AG04450 (cell line): Measurements from ENCODE around the gene USP21. TPM values are rescaled to one million over a fixed set of nuclear protein-coding genes. Genes with fewer than 3 reads are reported as not detected.

Experiments
- CTCF ChIA-PET: fragments of 300-600, 350-600 bp; formaldehyde crosslinking; extraction: SDS; loops from one replicate; lab custom pipeline; 2022; ENCODE audit warnings: antibody characterized with exemption, inconsistent platforms; lab: Charles Lee
- POLR2A ChIA-PET: fragments of 350-600 bp; formaldehyde crosslinking; extraction: SDS; loops from one replicate; lab custom pipeline; 2021; ENCODE audit warnings: antibody characterized with exemption, inconsistent platforms; lab: Yijun Ruan, JAX
- DNase-seq: peaks from one replicate; pipeline ENCODE4 v3.0.0-alpha.2; 2011; ENCODE audit warnings: low read depth, low spot score
- H3K27ac ChIP-seq: one replicate; pipeline ENCODE4 v1.5.1; 2012; ENCODE audit warnings: low read depth, low read length, control low read depth
- H3K27me3 ChIP-seq: one replicate; pipeline ENCODE4 v1.6.0; 2012; ENCODE audit warnings: low read length; ENCODE audit not compliant: control insufficient read depth, insufficient read depth
- H3K4me3 ChIP-seq: 2 replicates; pipeline ENCODE4 v1.5.1; 2011; ENCODE audit warnings: mild to moderate bottlenecking, low read depth, low read length, control low read depth
- H3K9me3 ChIP-seq: 2 replicates; pipeline ENCODE4 v1.5.1; 2012; ENCODE audit warnings: low read length; ENCODE audit not compliant: control insufficient read depth, insufficient read depth
- polyA plus RNA-seq: library from polyadenylated mRNA; depleted of rRNA; stranded (reverse); fragments of >200 nt; gene quantifications from 2 replicates; pipeline ENCODE4 v1.2.3, GENCODE V29; 2011
- TF ChIP-seq, protein P1 (sequence below): IDR thresholded peaks from 2 replicates; pipeline ENCODE4 v1.5.1; 2011; ENCODE audit warnings: low read depth, low read length, control low read depth, inconsistent platforms

The USP21 gene
- polyA plus RNA-seq, 1 experiment = 15.4 TPM

DNA sequence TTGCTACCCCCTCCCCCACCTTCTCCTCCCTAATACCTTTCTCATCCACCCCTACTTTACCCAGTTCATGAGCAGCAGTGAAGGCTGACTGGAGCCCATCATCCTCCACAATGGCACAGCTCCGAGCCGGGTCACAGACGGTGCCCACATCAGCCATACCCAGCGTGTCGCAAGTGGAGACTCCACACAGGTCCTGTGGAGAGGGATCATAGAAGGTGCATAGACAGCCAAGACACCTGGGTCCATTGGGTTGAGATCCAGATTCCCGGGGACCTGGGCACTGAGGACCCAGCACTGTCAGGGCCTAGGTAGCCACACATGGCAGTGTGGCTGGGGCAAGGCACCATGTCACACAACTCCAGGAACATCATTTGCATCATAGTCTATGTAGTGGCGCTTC lies 36.8 kb downstream of the USP21 start:
- H3K27ac ChIP-seq = no peak overlapping the region
- TF ChIP-seq, protein P1, sequence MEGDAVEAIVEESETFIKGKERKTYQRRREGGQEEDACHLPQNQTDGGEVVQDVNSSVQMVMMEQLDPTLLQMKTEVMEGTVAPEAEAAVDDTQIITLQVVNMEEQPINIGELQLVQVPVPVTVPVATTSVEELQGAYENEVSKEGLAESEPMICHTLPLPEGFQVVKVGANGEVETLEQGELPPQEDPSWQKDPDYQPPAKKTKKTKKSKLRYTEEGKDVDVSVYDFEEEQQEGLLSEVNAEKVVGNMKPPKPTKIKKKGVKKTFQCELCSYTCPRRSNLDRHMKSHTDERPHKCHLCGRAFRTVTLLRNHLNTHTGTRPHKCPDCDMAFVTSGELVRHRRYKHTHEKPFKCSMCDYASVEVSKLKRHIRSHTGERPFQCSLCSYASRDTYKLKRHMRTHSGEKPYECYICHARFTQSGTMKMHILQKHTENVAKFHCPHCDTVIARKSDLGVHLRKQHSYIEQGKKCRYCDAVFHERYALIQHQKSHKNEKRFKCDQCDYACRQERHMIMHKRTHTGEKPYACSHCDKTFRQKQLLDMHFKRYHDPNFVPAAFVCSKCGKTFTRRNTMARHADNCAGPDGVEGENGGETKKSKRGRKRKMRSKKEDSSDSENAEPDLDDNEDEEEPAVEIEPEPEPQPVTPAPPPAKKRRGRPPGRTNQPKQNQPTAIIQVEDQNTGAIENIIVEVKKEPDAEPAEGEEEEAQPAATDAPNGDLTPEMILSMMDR = no peak
- ChIA-PET CTCF (interaction anchor here (1.9 kb wide), 1 partner anchor 186 kb away, joined by 13 read pairs; no protein-coding TSS in a partner anchor), POLR2A (interaction anchor here (0.7 kb wide), 1 partner anchor 10 kb away, joined by 4 read pairs; no protein-coding TSS in a partner anchor)
- no peaks in the 10 kb centered on the region for H3K9me3 ChIP-seq
- no peak overlapping the region for H3K4me3 ChIP-seq
- no peaks in the 10 kb centered on the region for H3K27me3 ChIP-seq
- DNase-seq = no peak

GRCh38 chr1:161196521-161197451 lies 37.5 kb downstream of the USP21 start:
- Histone ChIP-seq H3K27me3 (no peaks in the 10 kb centered on the region), H3K9me3 (no peaks in the 10 kb centered on the region), H3K27ac (peak overlapping the region; percentile 93), H3K4me3 (peak overlapping the region; percentile 51)
- ChIA-PET CTCF (interaction anchor here (1.0 to 3.5 kb wide), 5 partner anchors 12 to 185 kb away, joined by 3 to 29 read pairs (median 8); partner anchors contain the start of genes PPOX and TOMM40L), POLR2A (interaction anchor here (0.6 to 1.2 kb wide), 4 partner anchors 9 to 68 kb away, joined by 4 to 13 read pairs (median 5); partner anchors contain the start of gene TOMM40L)
- TF ChIP-seq, protein P1 = no peak
- peak; percentile 59 for DNase-seq

- TF ChIP-seq, protein P1 = no peak
- Histone ChIP-seq H3K27me3 (no peaks in the 10 kb centered on the region), H3K27ac (peak overlapping the region; percentile 93), H3K4me3 (peak overlapping the region; percentile 51), H3K9me3 (no peaks in the 10 kb centered on the region)
- ChIA-PET CTCF (interaction anchor here (0.6 to 3.5 kb wide), 8 partner anchors 11 to 184 kb away, joined by 3 to 29 read pairs (median 5); partner anchors contain the start of genes PPOX and TOMM40L), POLR2A (interaction anchor here (0.6 to 1.2 kb wide), 4 partner anchors 9 to 68 kb away, joined by 3 to 13 read pairs (median 5); partner anchors contain the start of gene TOMM40L)
- no peak for DNase-seq
These were observed 38.4 kb downstream of the USP21 start for GRCh38 chr1:161197560-161198193.

- TF ChIP-seq, protein P1 = 0 out of 2 replicates have a peak, but pooled peaks have one; percentile 7
- ChIA-PET CTCF (interaction anchor here (0.6 to 3.5 kb wide), 9 partner anchors 8 to 184 kb away, joined by 3 to 29 read pairs (median 4); partner anchors contain the start of genes PPOX and TOMM40L), POLR2A (interaction anchor here (0.8 to 1.3 kb wide), 4 partner anchors 9 to 116 kb away, joined by 3 read pairs; partner anchors contain the start of genes PPOX and SDHC)
- Histone ChIP-seq H3K27me3 (no peaks in the 10 kb centered on the region), H3K4me3 (peak overlapping the region; percentile 51), H3K27ac (peak overlapping the region; percentile 57), H3K9me3 (no peaks in the 10 kb centered on the region)
- no peak for DNase-seq
These were observed 39.0 kb downstream of the USP21 start for GRCh38 chr1:161198194-161198896.
